Measurements from ENCODE around the gene HS3ST5.

- no peak for TF ChIP-seq SP1 (IDR thresholded peaks at IDR 0.05)
- TF ChIP-seq FOXM1 (IDR thresholded peaks at IDR 0.05; ENCODE audit: borderline replicate concordance), result no peak
- no peak for TF ChIP-seq SUZ12 (IDR thresholded peaks at IDR 0.05)
- no peak for TF ChIP-seq L3MBTL2 (conservative IDR thresholded peaks at IDR 0.05)
- TF ChIP-seq BHLHE40 (IDR thresholded peaks at IDR 0.05; ENCODE audit: borderline replicate concordance), result no peak
- no peak for TF ChIP-seq FOXA1 (IDR thresholded peaks at IDR 0.05)
- no peak for TF ChIP-seq ARNT (IDR thresholded peaks at IDR 0.05)
These were observed 71.4 kb downstream of the HS3ST5 start for GRCh38 chr6:114271405-114271804.
